NCI-H2196 (cell line): ENCODE measurements around the gene CELSR2.
"Not testable (repeated sequence)": the region's sequence is repeated elsewhere in the genome, so short reads cannot be mapped to it uniquely, and the experiment has no call there.

Experiments
- DNase-seq: peaks from one replicate; lab custom pipeline; 2025; ENCODE audit not compliant: unreplicated experiment; lab: John Stamatoyannopoulos, UW

Gene CELSR2

GRCh38 chr1:109298666-109299557 is 49.6 kb downstream of the CELSR2 start:
- no peak for DNase-seq

- no peak for DNase-seq
These were observed 50.4 kb downstream of the CELSR2 start for GRCh38 chr1:109299558-109300343.

GRCh38 chr1:109300650-109301151 is 51.4 kb downstream of the CELSR2 start:
- DNase-seq: no peak

GRCh38 chr1:109301874-109302273 is 52.5 kb downstream of the CELSR2 start:
- no peak for DNase-seq

- DNase-seq: no peak
These were observed 55.0 kb downstream of the CELSR2 start for GRCh38 chr1:109304226-109304920.

- not testable (repeated sequence) for DNase-seq
These were observed 56.7 kb downstream of the CELSR2 start for GRCh38 chr1:109305991-109306390.

GRCh38 chr1:109306832-109307273 is 57.5 kb downstream of the CELSR2 start, which contains the start of gene MYBPHL:
Gene MYBPHL (minus strand): TSS chr1:109307011. CDS start chr1:109306991, 20 bp downstream.
- no peak for DNase-seq

- no peak for DNase-seq
These were observed 58.1 kb downstream of the CELSR2 start for GRCh38 chr1:109307274-109308021.

GRCh38 chr1:109309347-109309746 is 60.0 kb downstream of the CELSR2 start:
- DNase-seq: no peak

- DNase-seq: no peak
These were observed 62.9 kb downstream of the CELSR2 start for GRCh38 chr1:109312246-109312645.

GRCh38 chr1:109312978-109313775 is 63.8 kb downstream of the CELSR2 start:
- DNase-seq: no peak

- no peak for DNase-seq
These were observed 65.5 kb downstream of the CELSR2 start for GRCh38 chr1:109314795-109315194.

- DNase-seq: no peak
These were observed 65.9 kb downstream of the CELSR2 start for GRCh38 chr1:109315288-109315687.

GRCh38 chr1:109316506-109316905 is 67.2 kb downstream of the CELSR2 start:
- DNase-seq: no peak

GRCh38 chr1:109319114-109319513 is 69.8 kb downstream of the CELSR2 start:
- no peak for DNase-seq

GRCh38 chr1:109322974-109323373 is 73.6 kb downstream of the CELSR2 start:
- DNase-seq: no peak
